Endothelial cell of umbilical vein (primary cell): ENCODE results near the gene MORC1. TPM values are rescaled to one million over a fixed set of nuclear protein-coding genes. Genes with fewer than 3 reads are reported as not detected.

Source experiments
- BruUV-seq: library from RNA; stranded (reverse); fragments of 400-500 nt; replicated peaks from 2 replicates; lab custom pipeline; 2021; lab: Mats Ljungman, UMichigan
- CTCF ChIA-PET: fragments of 300-600, 350-600 bp; sonication (Branson Sonifier 250); formaldehyde crosslinking; loops from one replicate; lab custom pipeline; 2021; ENCODE audit warnings: antibody characterized with exemption, inconsistent platforms; lab: Charles Lee
- POLR2A ChIA-PET: fragments of 300-600, 350-600 bp; sonication (Branson Sonifier 250); formaldehyde crosslinking; loops from one replicate; lab custom pipeline; 2021; ENCODE audit warnings: antibody characterized with exemption, inconsistent platforms; lab: Charles Lee
- DNase-seq: peaks from one replicate; pipeline ENCODE4 v3.0.0-alpha.2; 2011; ENCODE audit warnings: low read depth, low spot score
- FAIRE-seq: peaks from 2 replicates; lab custom pipeline; 2011; peaks lifted over from hg19 to GRCh38; lab: Jason Lieb, UNC
- H2AFZ ChIP-seq: 2 replicates; pipeline ENCODE4 v1.6.0; 2012; ENCODE audit warnings: low read depth, low read length, control low read depth, inconsistent platforms
- H3K27ac ChIP-seq: 2 replicates; pipeline ENCODE4 v1.5.1; 2011; ENCODE audit warnings: low read depth, mild to moderate bottlenecking, control low read depth, low read length, moderate library complexity; ENCODE audit not compliant: insufficient read depth
- H3K27me3 ChIP-seq, 2 experiments: 2 replicates each; pipeline versions ENCODE4 v1.6.0 to v1.6.1; 2011; ENCODE audit warnings: low read length in 2 of 2, mixed read lengths in 1 of 2; ENCODE audit not compliant: control insufficient read depth in 2 of 2, insufficient read depth in 2 of 2
- H3K36me3 ChIP-seq, 2 experiments: 2 replicates in 1 of 2; 3 replicates in 1 of 2; pipeline ENCODE4 v1.5.1; 2011; ENCODE audit warnings: low read length in 2 of 2, mild to moderate bottlenecking in 1 of 2, moderate library complexity in 1 of 2; ENCODE audit not compliant: control insufficient read depth in 2 of 2, insufficient read depth in 2 of 2; ENCODE audit errors: extremely low read depth in 1 of 2
- H3K4me1 ChIP-seq: 3 replicates; pipeline ENCODE4 v1.5.1; 2011; ENCODE audit warnings: mild to moderate bottlenecking, low read length; ENCODE audit not compliant: control insufficient read depth, insufficient read depth; ENCODE audit errors: extremely low read depth
- H3K4me2 ChIP-seq: 2 replicates; pipeline ENCODE4 v1.6.1; 2011; ENCODE audit warnings: low read length, control low read depth, mixed read lengths; ENCODE audit not compliant: insufficient read depth
- H3K4me3 ChIP-seq, 3 experiments: fragments of 200-600 bp in 1 of 3; sonication (generic), shearing (Covaris generic) in 1 of 3; replicated peaks in 1 of 3; 2 replicates each; pipeline ENCODE4 v1.5.1; 2011 to 2016; ENCODE audit warnings: control low read depth in 3 of 3, low read length in 3 of 3, mild to moderate bottlenecking in 2 of 3, inconsistent platforms in 1 of 3, low read depth in 1 of 3, moderate library complexity in 1 of 3; ENCODE audit not compliant: insufficient read depth in 1 of 3
- H3K79me2 ChIP-seq: 2 replicates; pipeline ENCODE4 v1.6.0; 2012; ENCODE audit warnings: low read length, inconsistent platforms; ENCODE audit not compliant: control insufficient read depth, insufficient read depth
- H3K9ac ChIP-seq: replicated peaks from 2 replicates; pipeline ENCODE3; 2011; ENCODE audit warnings: low read length, control low read depth; ENCODE audit not compliant: insufficient read depth; ENCODE audit errors: extremely low read depth
- H3K9me1 ChIP-seq: replicated peaks from 3 replicates; pipeline ENCODE4 v1.6.0; 2011; ENCODE audit warnings: mild to moderate bottlenecking, low read length; ENCODE audit not compliant: control insufficient read depth, insufficient read depth; ENCODE audit errors: extremely low read depth
- H3K9me3 ChIP-seq: replicated peaks from 2 replicates; pipeline ENCODE4 v1.5.1; 2012; ENCODE audit warnings: low read length, inconsistent platforms; ENCODE audit not compliant: control insufficient read depth, insufficient read depth
- H4K20me1 ChIP-seq: replicated peaks from 2 replicates; pipeline ENCODE3; 2011; ENCODE audit warnings: mild to moderate bottlenecking, low read length; ENCODE audit not compliant: control insufficient read depth, insufficient read depth; ENCODE audit errors: extremely low read depth
- CTCF ChIP-seq, 2 donors: IDR thresholded peaks; 1 replicate in 1 of 2; 2 replicates in 1 of 2; pipeline ENCODE4 v1.5.1; 2011; ENCODE audit warnings: low read length in 2 of 2, mild to moderate bottlenecking in 2 of 2, moderate library complexity in 2 of 2, control low read depth in 1 of 2, inconsistent platforms in 1 of 2, low read depth in 1 of 2; ENCODE audit not compliant: insufficient read depth in 1 of 2; ENCODE audit errors: extremely low read depth in 1 of 2
- EZH2 ChIP-seq: IDR thresholded peaks from 2 replicates; pipeline ENCODE4 v1.6.1; 2012; ENCODE audit warnings: borderline replicate concordance, low read depth, mild to moderate bottlenecking, moderate library complexity, low read length, inconsistent platforms; ENCODE audit not compliant: severe bottlenecking
- FOS ChIP-seq: IDR thresholded peaks from 2 replicates; pipeline ENCODE4 v1.6.1; 2011; ENCODE audit warnings: mild to moderate bottlenecking, low read length, moderate library complexity, borderline replicate concordance; ENCODE audit not compliant: insufficient read depth
- GATA2 ChIP-seq: IDR thresholded peaks from 2 replicates; pipeline ENCODE4 v1.7.0; 2011; ENCODE audit warnings: low read depth, mild to moderate bottlenecking, moderate library complexity, mixed read lengths, low read length; ENCODE audit not compliant: insufficient read length, insufficient read depth
- JUN ChIP-seq: IDR thresholded peaks from 2 replicates; pipeline ENCODE4 v1.6.1; 2011; ENCODE audit warnings: borderline replicate concordance, low read depth; ENCODE audit not compliant: insufficient read length, insufficient read depth
- MAX ChIP-seq: IDR thresholded peaks from 2 replicates; pipeline ENCODE4 v1.6.1; 2011; ENCODE audit not compliant: insufficient read depth, insufficient read length
- MYC ChIP-seq: IDR thresholded peaks from one replicate; pipeline ENCODE4 v1.6.1; 2011; ENCODE audit warnings: mild to moderate bottlenecking, low read depth, low read length
- POLR2A ChIP-seq: IDR thresholded peaks from 2 replicates; pipeline ENCODE4 v1.6.1; 2012; ENCODE audit warnings: low read depth, mild to moderate bottlenecking, control low read depth, low read length
- POLR2AphosphoS5 ChIP-seq: IDR thresholded peaks from 2 replicates; pipeline ENCODE4 v1.6.1; 2012; ENCODE audit warnings: low read depth, mild to moderate bottlenecking, control low read depth, low read length, moderate library complexity; ENCODE audit not compliant: insufficient read depth
- dilution Hi-C: fragments of 300-500 bp; cut with MboI; formaldehyde crosslinking; loops from one replicate; pipeline ENCODE4 v1.15.0; 2019; ENCODE audit warnings: low sequenced_read_pairs; ENCODE audit not compliant: extremely low pct_ligation_motif_present
- intact Hi-C: fragments of 100-400 bp; cut with micrococcal nuclease; formaldehyde crosslinking; loops from one replicate; pipeline ENCODE4 v1.10.0; 2022
- polyA plus RNA-seq, 4 experiments: library from polyadenylated mRNA; depleted of rRNA in 3 of 4; stranded (reverse) in 3 of 4; unstranded in 1 of 4; fragments of >200 nt; gene quantifications; 2 replicates each; pipeline versions ENCODE4 v1.2.1 to v1.2.3, GENCODE V29; 2011 to 2012; ENCODE audit warnings: missing spikeins in 1 of 4
- total RNA-seq: library from RNA; stranded (reverse); gene quantifications from 2 replicates; pipeline ENCODE4 v1.2.3, GENCODE V29; 2021

Gene MORC1
- total and polyA plus RNA-seq, 2 donors (not counting 3 experiments of a cell fraction or from before 2014, with no cell fraction given): not detected

GRCh38 chr3:108931035-108931434 lies 186.9 kb downstream of the MORC1 start:
- intact Hi-C loops (no loop called here), dilution Hi-C loops (no loop called here)
- no peak overlapping the region for H2AFZ ChIP-seq
- no peak overlapping the region for H3K4me3 ChIP-seq
- TF ChIP-seq JUN (no peak), MAX (no peak), FOS (no peak), GATA2 (no peak), POLR2AphosphoS5 (no peak), EZH2 (no peak), POLR2A (no peak), CTCF (IDR thresholded peaks at IDR 0.05; ENCODE audit: extremely low read depth in 1 of 2, insufficient read depth in 1 of 2, low read depth in 1 of 2, low read length in 2 of 2) (no peak), MYC (no peak)
- no TSS peak for BruUV-seq
- no peak overlapping the region for H3K27ac ChIP-seq
- no peaks in the 10 kb centered on the region for H3K79me2 ChIP-seq
- no peak overlapping the region for H3K4me2 ChIP-seq
- FAIRE-seq (no peak), DNase-seq (no peak)
- no peaks in the 10 kb centered on the region for H4K20me1 ChIP-seq
- no peaks in the 10 kb centered on the region for H3K36me3 ChIP-seq
- no peaks in the 10 kb centered on the region for H3K27me3 ChIP-seq
- ChIA-PET CTCF (no interaction called here), POLR2A (no interaction called here)
- no peaks in the 10 kb centered on the region for H3K9me1 ChIP-seq
- H3K4me1 ChIP-seq: no peaks in the 10 kb centered on the region
- no peaks in the 10 kb centered on the region for H3K9me3 ChIP-seq
- no peak overlapping the region for H3K9ac ChIP-seq
